Measurements from ENCODE around the gene MATR3. TPM values are rescaled to one million over a fixed set of nuclear protein-coding genes. Genes with fewer than 3 reads are reported as not detected.

The MATR3 gene
- total and polyA plus RNA-seq, 2 donors (not counting 1 experiment from before 2014, with no cell fraction given) = 175 to 183 TPM

GRCh38 chr5:139312075-139312474 is 18.5 kb downstream of the MATR3 start:
- Histone ChIP-seq H3K4me1 (ENCODE audit: control insufficient read depth, extremely low read depth, insufficient read depth, low read length) (no peaks in the 10 kb centered on the region), H3K4me3 (replicated peaks in 1 of 4; ENCODE audit: control extremely low read depth in 1 of 4, insufficient read depth in 1 of 4, low read depth in 3 of 4, low read length in 4 of 4) (no peak overlapping the region), H3K9ac (ENCODE audit: insufficient read depth, low read length) (no peak overlapping the region), H4K20me1 (ENCODE audit: control insufficient read depth, extremely low read depth, insufficient read depth, low read length) (peaks cover 16% of the 10 kb centered on the region), H3K36me3 (ENCODE audit: control insufficient read depth, insufficient read depth, low read length) (peaks cover 8% of the 10 kb centered on the region), H3K4me2 (ENCODE audit: extremely low read depth, insufficient read depth, low read length) (no peak overlapping the region), H3K27ac (ENCODE audit: insufficient read depth, low read length) (no peak overlapping the region), H3K79me2 (ENCODE audit: control insufficient read depth, insufficient read depth, low read length) (peaks cover 100% of the 10 kb centered on the region), H3K27me3 (ENCODE audit: control insufficient read depth, insufficient read depth, low read length) (no peaks in the 10 kb centered on the region), H3K9me3 (ENCODE audit: control insufficient read depth, insufficient read depth, low read depth, low read length) (no peaks in the 10 kb centered on the region), H2AFZ (ENCODE audit: low read length) (no peak overlapping the region)
- TF ChIP-seq EZH2 (IDR thresholded peaks at IDR 0.05; ENCODE audit: low read length, missing control alignments) (no peak), CTCF (conservative IDR thresholded peaks at IDR 0.05 in 1 of 2, IDR thresholded peaks at IDR 0.05 in 1 of 2; ENCODE audit: low read depth in 1 of 2, low read length in 2 of 2) (no peak)
- no peak for DNase-seq (ENCODE audit: low read depth in 2 of 2)

- no peak for TF ChIP-seq CTCF (conservative IDR thresholded peaks at IDR 0.05 in 1 of 2, IDR thresholded peaks at IDR 0.05 in 1 of 2; ENCODE audit: low read depth in 1 of 2, low read length in 2 of 2)
- TF ChIP-seq EZH2 (IDR thresholded peaks at IDR 0.05; ENCODE audit: low read length, missing control alignments) = no peak
- H3K27ac ChIP-seq (ENCODE audit: insufficient read depth, low read length) = no peak overlapping the region
- H3K4me2 ChIP-seq (ENCODE audit: extremely low read depth, insufficient read depth, low read length) = no peak overlapping the region
- peaks cover 12% of the 10 kb centered on the region for H4K20me1 ChIP-seq (ENCODE audit: control insufficient read depth, extremely low read depth, insufficient read depth, low read length)
- peaks cover 12% of the 10 kb centered on the region for H3K36me3 ChIP-seq (ENCODE audit: control insufficient read depth, insufficient read depth, low read length)
- H3K4me3 ChIP-seq (replicated peaks in 1 of 4; ENCODE audit: control extremely low read depth in 1 of 4, insufficient read depth in 1 of 4, low read depth in 3 of 4, low read length in 4 of 4) = no peak overlapping the region
- no peak overlapping the region for H2AFZ ChIP-seq (ENCODE audit: low read length)
- no peak overlapping the region for H3K9ac ChIP-seq (ENCODE audit: insufficient read depth, low read length)
- H3K4me1 ChIP-seq (ENCODE audit: control insufficient read depth, extremely low read depth, insufficient read depth, low read length) = no peaks in the 10 kb centered on the region
- DNase-seq (ENCODE audit: low read depth in 2 of 2) = no peak
- H3K27me3 ChIP-seq (ENCODE audit: control insufficient read depth, insufficient read depth, low read length) = no peaks in the 10 kb centered on the region
- H3K9me3 ChIP-seq (ENCODE audit: control insufficient read depth, insufficient read depth, low read depth, low read length) = no peaks in the 10 kb centered on the region
- peaks cover 84% of the 10 kb centered on the region for H3K79me2 ChIP-seq (ENCODE audit: control insufficient read depth, insufficient read depth, low read length)
Measured at GRCh38 chr5:139314276-139314675, 20.7 kb downstream of the MATR3 start.

GRCh38 chr5:139315056-139315615 is 21.6 kb downstream of the MATR3 start:
- Histone ChIP-seq H4K20me1 (ENCODE audit: control insufficient read depth, extremely low read depth, insufficient read depth, low read length) (peaks cover 10% of the 10 kb centered on the region), H3K36me3 (ENCODE audit: control insufficient read depth, insufficient read depth, low read length) (peaks cover 12% of the 10 kb centered on the region)

More at GRCh38 chr5:139315056-139315615, 21.6 kb downstream of the MATR3 start:
- no peak for DNase-seq (ENCODE audit: low read depth in 2 of 2)
- no peak overlapping the region for H3K9ac ChIP-seq (ENCODE audit: insufficient read depth, low read length)
- H3K9me3 ChIP-seq (ENCODE audit: control insufficient read depth, insufficient read depth, low read depth, low read length) = no peaks in the 10 kb centered on the region
- no peaks in the 10 kb centered on the region for H3K4me1 ChIP-seq (ENCODE audit: control insufficient read depth, extremely low read depth, insufficient read depth, low read length)
- H3K4me3 ChIP-seq (replicated peaks in 1 of 4; ENCODE audit: control extremely low read depth in 1 of 4, insufficient read depth in 1 of 4, low read depth in 3 of 4, low read length in 4 of 4) = no peak overlapping the region
- H3K79me2 ChIP-seq (ENCODE audit: control insufficient read depth, insufficient read depth, low read length) = peaks cover 79% of the 10 kb centered on the region
- TF ChIP-seq CTCF (conservative IDR thresholded peaks at IDR 0.05 in 1 of 2, IDR thresholded peaks at IDR 0.05 in 1 of 2; ENCODE audit: low read depth in 1 of 2, low read length in 2 of 2) (no peak), EZH2 (IDR thresholded peaks at IDR 0.05; ENCODE audit: low read length, missing control alignments) (no peak)
- H3K27me3 ChIP-seq (ENCODE audit: control insufficient read depth, insufficient read depth, low read length) = no peaks in the 10 kb centered on the region
- no peak overlapping the region for H2AFZ ChIP-seq (ENCODE audit: low read length)
- H3K4me2 ChIP-seq (ENCODE audit: extremely low read depth, insufficient read depth, low read length) = no peak overlapping the region
- no peak overlapping the region for H3K27ac ChIP-seq (ENCODE audit: insufficient read depth, low read length)

Measured in fibroblast of lung (primary cell).